Esophagus squamous epithelium (tissue), 4 donors: Measurements from ENCODE around the gene CPSF4L.

Experiments used
- POLR2A ChIP-seq, 4 donors: fragments of 450-650 bp; IDR thresholded peaks; one replicate each; pipeline ENCODE4 v1.6.1; 2017; ENCODE audit warnings: antibody characterized with exemption in 4 of 4, mild to moderate bottlenecking in 4 of 4, moderate library complexity in 3 of 4
- TF ChIP-seq, protein P1 (sequence below), 6 experiments: fragments of 450-650 bp in 4 of 6; fragments of 200-600 bp in 2 of 6; sonication (generic) in 2 of 6; IDR thresholded peaks; one replicate each; pipeline ENCODE4 v1.5.1; 2016 to 2019; ENCODE audit warnings: antibody characterized with exemption in 6 of 6, mild to moderate bottlenecking in 4 of 6, moderate library complexity in 4 of 6

DNA sequence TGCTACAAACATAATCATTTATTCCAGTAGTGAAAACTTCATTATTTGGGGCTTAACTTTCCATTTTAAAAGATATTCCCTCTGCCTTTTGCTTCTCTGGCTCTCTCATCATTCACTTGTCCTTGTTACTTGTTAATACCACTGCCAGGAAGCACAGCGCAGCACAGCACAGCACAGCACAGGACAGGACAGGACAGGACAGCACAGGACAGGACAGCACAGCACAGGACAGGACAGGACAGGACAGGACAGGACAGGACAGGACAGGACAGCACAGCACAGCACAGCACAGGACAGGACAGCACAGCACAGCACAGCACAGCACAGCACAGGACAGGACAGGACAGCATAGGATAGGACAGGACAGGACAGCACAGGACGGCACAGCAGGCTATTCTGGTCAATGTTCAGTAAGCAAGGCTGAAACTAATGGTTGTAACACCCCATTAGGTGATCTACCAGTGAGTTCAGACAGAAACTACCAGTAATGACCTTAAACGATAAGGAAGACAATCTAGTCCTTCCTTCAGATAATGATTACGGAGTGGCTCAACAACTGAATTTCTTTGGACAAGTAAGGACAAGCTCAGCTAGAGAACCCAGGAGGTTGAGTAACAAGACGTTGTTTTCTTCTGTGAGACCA lies 36.9 kb downstream of the CPSF4L start:
- TF ChIP-seq, protein P1, sequence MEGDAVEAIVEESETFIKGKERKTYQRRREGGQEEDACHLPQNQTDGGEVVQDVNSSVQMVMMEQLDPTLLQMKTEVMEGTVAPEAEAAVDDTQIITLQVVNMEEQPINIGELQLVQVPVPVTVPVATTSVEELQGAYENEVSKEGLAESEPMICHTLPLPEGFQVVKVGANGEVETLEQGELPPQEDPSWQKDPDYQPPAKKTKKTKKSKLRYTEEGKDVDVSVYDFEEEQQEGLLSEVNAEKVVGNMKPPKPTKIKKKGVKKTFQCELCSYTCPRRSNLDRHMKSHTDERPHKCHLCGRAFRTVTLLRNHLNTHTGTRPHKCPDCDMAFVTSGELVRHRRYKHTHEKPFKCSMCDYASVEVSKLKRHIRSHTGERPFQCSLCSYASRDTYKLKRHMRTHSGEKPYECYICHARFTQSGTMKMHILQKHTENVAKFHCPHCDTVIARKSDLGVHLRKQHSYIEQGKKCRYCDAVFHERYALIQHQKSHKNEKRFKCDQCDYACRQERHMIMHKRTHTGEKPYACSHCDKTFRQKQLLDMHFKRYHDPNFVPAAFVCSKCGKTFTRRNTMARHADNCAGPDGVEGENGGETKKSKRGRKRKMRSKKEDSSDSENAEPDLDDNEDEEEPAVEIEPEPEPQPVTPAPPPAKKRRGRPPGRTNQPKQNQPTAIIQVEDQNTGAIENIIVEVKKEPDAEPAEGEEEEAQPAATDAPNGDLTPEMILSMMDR (IDR thresholded peaks at IDR 0.05): no peak
- no peak for TF ChIP-seq POLR2A (IDR thresholded peaks at IDR 0.05)
